Astrocyte of the cerebellum (primary cell): ENCODE results near the gene PCDHGB4.
"Not testable (repeated sequence)": the region's sequence is repeated elsewhere in the genome, so short reads cannot be mapped to it uniquely, and the experiment has no call there.

Experiments used
- DNase-seq: peaks from one replicate; pipeline ENCODE4 v3.0.0-alpha.2; 2011; ENCODE audit warnings: low read depth
- H3K4me3 ChIP-seq: 2 replicates; pipeline ENCODE4 v1.5.1; 2011; ENCODE audit warnings: mild to moderate bottlenecking, low read depth, low read length, moderate library complexity
- in situ Hi-C: cut with HindIII; loops from 2 replicates; pipeline ENCODE4 v1.10.0; 2017; ENCODE audit warnings: low sequenced_read_pairs
- TF ChIP-seq, protein P1 (sequence below): IDR thresholded peaks from 2 replicates; pipeline ENCODE4 v1.5.1; 2012; ENCODE audit warnings: low read length, low read depth, moderate library complexity, mild to moderate bottlenecking; ENCODE audit errors: missing control alignments

PCDHGB4 gene

GRCh38 chr5:141417494-141418172 is 30.1 kb downstream of the PCDHGB4 start, which contains the start of gene PCDHGB7:
Gene PCDHGB7 (plus strand): TSS chr5:141417677. CDS start chr5:141417860, 183 bp downstream.
- H3K4me3 ChIP-seq = peak within 1 kb of the TSS; percentile 41
- DNase-seq = peak; percentile 64
- TF ChIP-seq, protein P1, sequence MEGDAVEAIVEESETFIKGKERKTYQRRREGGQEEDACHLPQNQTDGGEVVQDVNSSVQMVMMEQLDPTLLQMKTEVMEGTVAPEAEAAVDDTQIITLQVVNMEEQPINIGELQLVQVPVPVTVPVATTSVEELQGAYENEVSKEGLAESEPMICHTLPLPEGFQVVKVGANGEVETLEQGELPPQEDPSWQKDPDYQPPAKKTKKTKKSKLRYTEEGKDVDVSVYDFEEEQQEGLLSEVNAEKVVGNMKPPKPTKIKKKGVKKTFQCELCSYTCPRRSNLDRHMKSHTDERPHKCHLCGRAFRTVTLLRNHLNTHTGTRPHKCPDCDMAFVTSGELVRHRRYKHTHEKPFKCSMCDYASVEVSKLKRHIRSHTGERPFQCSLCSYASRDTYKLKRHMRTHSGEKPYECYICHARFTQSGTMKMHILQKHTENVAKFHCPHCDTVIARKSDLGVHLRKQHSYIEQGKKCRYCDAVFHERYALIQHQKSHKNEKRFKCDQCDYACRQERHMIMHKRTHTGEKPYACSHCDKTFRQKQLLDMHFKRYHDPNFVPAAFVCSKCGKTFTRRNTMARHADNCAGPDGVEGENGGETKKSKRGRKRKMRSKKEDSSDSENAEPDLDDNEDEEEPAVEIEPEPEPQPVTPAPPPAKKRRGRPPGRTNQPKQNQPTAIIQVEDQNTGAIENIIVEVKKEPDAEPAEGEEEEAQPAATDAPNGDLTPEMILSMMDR = peak; percentile 72
- in situ Hi-C loops = not testable (repeated sequence)

DNA sequence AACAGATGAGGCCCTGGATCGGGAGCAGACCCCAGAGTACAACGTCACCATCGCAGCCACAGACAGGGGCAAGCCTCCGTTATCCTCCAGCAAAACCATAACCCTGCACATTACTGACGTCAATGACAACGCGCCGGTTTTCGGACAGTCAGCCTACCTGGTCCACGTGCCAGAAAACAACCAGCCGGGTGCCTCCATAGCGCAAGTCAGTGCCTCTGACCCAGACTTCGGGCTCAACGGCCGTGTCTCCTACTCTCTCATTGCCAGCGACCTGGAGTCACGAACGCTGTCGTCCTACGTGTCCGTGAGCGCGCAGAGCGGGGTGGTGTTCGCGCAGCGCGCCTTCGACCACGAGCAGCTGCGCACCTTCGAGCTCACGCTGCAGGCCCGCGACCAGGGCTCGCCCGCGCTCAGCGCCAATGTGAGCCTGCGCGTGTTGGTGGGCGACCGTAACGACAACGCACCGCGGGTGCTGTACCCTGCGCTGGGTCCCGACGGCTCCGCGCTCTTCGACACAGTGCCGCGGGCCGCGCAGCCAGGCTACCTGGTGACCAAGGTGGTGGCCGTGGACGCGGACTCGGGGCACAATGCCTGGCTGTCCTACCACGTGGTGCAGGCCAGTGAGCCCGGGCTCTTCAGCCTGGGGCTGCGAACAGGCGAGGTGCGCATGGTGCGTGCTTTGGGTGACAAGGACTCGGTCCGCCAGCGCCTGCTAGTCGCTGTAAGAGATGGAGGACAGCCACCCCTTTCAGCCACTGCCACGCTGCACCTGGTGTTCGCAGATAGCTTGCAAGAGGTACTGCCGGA is 31.8 kb downstream of the PCDHGB4 start:
- DNase-seq = no peak
- in situ Hi-C loops = no loop called here
- TF ChIP-seq, protein P1 = no peak

DNA sequence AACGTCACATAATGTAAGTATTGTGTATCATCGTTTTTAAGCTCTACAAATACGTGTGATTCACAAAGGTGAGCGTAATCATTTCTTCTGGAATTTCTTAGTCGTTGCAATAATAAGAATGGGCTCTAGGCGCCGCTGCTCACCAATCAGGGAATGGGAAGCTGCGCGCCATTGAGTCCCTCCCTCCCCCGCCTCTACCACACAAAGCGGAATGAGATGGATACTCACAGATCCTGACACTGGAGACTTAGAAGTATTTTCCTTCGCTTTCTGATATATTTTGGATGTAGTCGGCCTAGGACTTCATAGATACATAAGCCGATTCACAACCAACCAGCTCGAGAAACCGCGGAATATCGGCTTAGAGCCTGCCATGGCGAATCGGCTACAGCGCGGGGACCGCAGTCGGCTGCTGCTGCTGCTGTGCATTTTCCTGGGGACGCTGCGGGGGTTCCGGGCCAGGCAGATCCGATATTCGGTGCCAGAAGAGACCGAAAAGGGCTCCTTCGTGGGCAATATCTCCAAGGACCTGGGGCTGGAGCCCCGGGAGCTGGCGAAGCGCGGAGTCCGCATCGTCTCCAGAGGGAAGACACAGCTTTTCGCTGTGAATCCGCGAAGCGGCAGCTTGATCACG is 33.5 kb downstream of the PCDHGB4 start, which contains the start of gene PCDHGA11:
Gene PCDHGA11 (plus strand): TSS at position 197 of the 634 bp plus-strand sequence. CDS start 177 bp downstream, at position 374.
- TF ChIP-seq, protein P1 = peak; percentile 55
- in situ Hi-C loops = no loop called here
- peak within 1 kb of the TSS; percentile 42 for H3K4me3 ChIP-seq
- peak; percentile 20 for DNase-seq

More for the DNA sequence above, 31.8 kb downstream of the PCDHGB4 start:
- no peak overlapping the region for H3K4me3 ChIP-seq

DNA sequence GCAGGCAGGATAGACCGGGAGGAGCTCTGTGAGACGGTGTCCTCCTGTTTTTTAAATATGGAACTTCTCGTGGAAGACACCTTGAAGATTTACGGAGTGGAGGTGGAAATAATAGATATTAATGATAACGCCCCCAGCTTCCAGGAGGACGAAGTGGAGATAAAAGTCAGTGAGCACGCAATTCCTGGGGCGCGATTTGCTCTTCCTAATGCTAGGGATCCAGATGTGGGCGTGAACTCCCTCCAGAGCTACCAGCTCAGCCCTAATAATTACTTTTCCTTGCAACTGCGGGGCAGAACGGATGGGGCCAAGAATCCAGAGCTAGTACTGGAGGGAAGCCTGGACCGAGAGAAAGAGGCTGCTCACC is 34.0 kb downstream of the PCDHGB4 start:
- TF ChIP-seq, protein P1 = no peak
- no peak for DNase-seq
- in situ Hi-C loops = no loop called here
- peak overlapping the region; percentile 42 for H3K4me3 ChIP-seq

- in situ Hi-C loops = no loop called here
- TF ChIP-seq, protein P1 = no peak
- H3K4me3 ChIP-seq = no peak overlapping the region
- DNase-seq = no peak
Observed at GRCh38 chr5:141422742-141423291, 35.3 kb downstream of the PCDHGB4 start.
